Uterine smooth muscle cell (primary cell): ENCODE data around the gene PCYT1B. TPM values are rescaled to one million over a fixed set of nuclear protein-coding genes. Genes with fewer than 3 reads are reported as not detected.

Experiments
- total RNA-seq: library from RNA; depleted of rRNA; stranded (reverse); fragments of >200 nt; gene quantifications from 2 replicates; pipeline ENCODE4 v1.2.3, GENCODE V29; 2014

PCYT1B gene
- 2.1 and 4.2 TPM in 2 replicates for total RNA-seq

GRCh38 chrX:24647257-24648058, at the start of gene PCYT1B:
PCYT1B (minus strand) TSS chrX:24647347; CDS start chrX:24647105, 242 bp downstream.

GRCh38 chrX:24693453-24694202, 46.5 kb upstream of the PCYT1B start, which contains the start of gene POLA1:
POLA1 (plus strand) TSS chrX:24693918; CDS start chrX:24693962, 44 bp downstream.

Other genes with a start within 250 kb of the PCYT1B start
- 11.4 and 12.6 TPM in 2 replicates for gene PDK3, start 182.1 kb downstream of the PCYT1B start, total RNA-seq
- gene POLA1, start 46.6 kb upstream of the PCYT1B start, total RNA-seq, result 16.1 and 26.6 TPM in 2 replicates